Uterus (tissue), 4 donors: Measurements from ENCODE around the gene HBM. TPM values are rescaled to one million over a fixed set of nuclear protein-coding genes. Genes with fewer than 3 reads are reported as not detected.
"Not testable (repeated sequence)": the region's sequence is repeated elsewhere in the genome, so short reads cannot be mapped to it uniquely, and the experiment has no call there.

Source experiments
- DNase-seq, 2 donors: peaks; one replicate each; pipeline ENCODE4 v3.0.0-alpha.2; 2019 to 2020
- H3K27ac ChIP-seq, 2 donors: fragments of 200-600 bp; sonication (generic); 1 replicate in 1 of 2; 2 replicates in 1 of 2; pipeline ENCODE4 v1.5.1; 2016 to 2018
- H3K27me3 ChIP-seq, 2 donors: fragments of 200-600 bp; sonication (generic); one replicate each; pipeline ENCODE4 v1.5.1; 2018 to 2019; ENCODE audit warnings: control low read depth in 1 of 2
- H3K36me3 ChIP-seq, 2 donors: fragments of 200-600 bp; sonication (generic); one replicate each; pipeline ENCODE4 v1.5.1; 2019; ENCODE audit warnings: control low read depth in 1 of 2
- H3K4me1 ChIP-seq, 2 donors: fragments of 200-600 bp; sonication (generic); one replicate each; pipeline ENCODE4 v1.5.1; 2018 to 2019; ENCODE audit warnings: control low read depth in 1 of 2
- H3K4me3 ChIP-seq, 2 donors: fragments of 200-600 bp; sonication (generic); 1 replicate in 1 of 2; 2 replicates in 1 of 2; pipeline ENCODE4 v1.5.1; 2018 to 2019; ENCODE audit warnings: mild to moderate bottlenecking in 1 of 2
- H3K9me3 ChIP-seq, 2 donors: fragments of 200-600 bp; sonication (generic); one replicate each; pipeline ENCODE4 v1.5.1; 2019; ENCODE audit warnings: control low read depth in 1 of 2
- POLR2A ChIP-seq, 2 donors: fragments of 450-650 bp; IDR thresholded peaks; one replicate each; pipeline ENCODE4 v1.6.1; 2016; ENCODE audit warnings: antibody characterized with exemption in 2 of 2, mild to moderate bottlenecking in 1 of 2, moderate library complexity in 1 of 2
- intact Hi-C: fragments of 100-400 bp; cut with DNase I; formaldehyde crosslinking; loops from one replicate; pipeline ENCODE4 v1.15.1; 2023; ENCODE audit warnings: low total_unique reads
- total RNA-seq, 4 donors: library from RNA; depleted of rRNA in 3 of 4; stranded (reverse); fragments of >200 nt in 3 of 4; gene quantifications; one replicate each; pipeline versions ENCODE4 v1.1.0 to v1.2.4, GENCODE V29; 2014 to 2023
- TF ChIP-seq, protein P1 (sequence below), 4 experiments: fragments of 200-600 bp in 2 of 4; fragments of 450-650 bp in 2 of 4; sonication (generic) in 2 of 4; IDR thresholded peaks; one replicate each; pipeline ENCODE4 v1.5.1; 2016 to 2019; ENCODE audit warnings: antibody characterized with exemption in 4 of 4, mild to moderate bottlenecking in 2 of 4, moderate library complexity in 1 of 4
- donor health status: DM: yes; HTN: yes; CAD: no.

HBM gene
- total RNA-seq, 4 donors from 2014 or later: 1.4 TPM; not detected in 3

GRCh38 chr16:154217-155030 is 11.4 kb upstream of the HBM start:
- Histone ChIP-seq H3K4me1 (peaks cover 0 to 6% of the 10 kb centered on the region in 2 donors), H3K4me3 (peak overlapping the region; percentile 15 to 32), H3K27me3 (peaks cover 5 to 20% of the 10 kb centered on the region in 2 donors), H3K36me3 (no peaks in the 10 kb centered on the region), H3K27ac (peak overlapping the region in 1 of 2 donors; percentile 50), H3K9me3 (no peaks in the 10 kb centered on the region)
- DNase-seq: no peak
- intact Hi-C loops: no loop called here
- no peak for TF ChIP-seq POLR2A (IDR thresholded peaks at IDR 0.05)
- TF ChIP-seq, protein P1, sequence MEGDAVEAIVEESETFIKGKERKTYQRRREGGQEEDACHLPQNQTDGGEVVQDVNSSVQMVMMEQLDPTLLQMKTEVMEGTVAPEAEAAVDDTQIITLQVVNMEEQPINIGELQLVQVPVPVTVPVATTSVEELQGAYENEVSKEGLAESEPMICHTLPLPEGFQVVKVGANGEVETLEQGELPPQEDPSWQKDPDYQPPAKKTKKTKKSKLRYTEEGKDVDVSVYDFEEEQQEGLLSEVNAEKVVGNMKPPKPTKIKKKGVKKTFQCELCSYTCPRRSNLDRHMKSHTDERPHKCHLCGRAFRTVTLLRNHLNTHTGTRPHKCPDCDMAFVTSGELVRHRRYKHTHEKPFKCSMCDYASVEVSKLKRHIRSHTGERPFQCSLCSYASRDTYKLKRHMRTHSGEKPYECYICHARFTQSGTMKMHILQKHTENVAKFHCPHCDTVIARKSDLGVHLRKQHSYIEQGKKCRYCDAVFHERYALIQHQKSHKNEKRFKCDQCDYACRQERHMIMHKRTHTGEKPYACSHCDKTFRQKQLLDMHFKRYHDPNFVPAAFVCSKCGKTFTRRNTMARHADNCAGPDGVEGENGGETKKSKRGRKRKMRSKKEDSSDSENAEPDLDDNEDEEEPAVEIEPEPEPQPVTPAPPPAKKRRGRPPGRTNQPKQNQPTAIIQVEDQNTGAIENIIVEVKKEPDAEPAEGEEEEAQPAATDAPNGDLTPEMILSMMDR (IDR thresholded peaks at IDR 0.05): no peak

DNA sequence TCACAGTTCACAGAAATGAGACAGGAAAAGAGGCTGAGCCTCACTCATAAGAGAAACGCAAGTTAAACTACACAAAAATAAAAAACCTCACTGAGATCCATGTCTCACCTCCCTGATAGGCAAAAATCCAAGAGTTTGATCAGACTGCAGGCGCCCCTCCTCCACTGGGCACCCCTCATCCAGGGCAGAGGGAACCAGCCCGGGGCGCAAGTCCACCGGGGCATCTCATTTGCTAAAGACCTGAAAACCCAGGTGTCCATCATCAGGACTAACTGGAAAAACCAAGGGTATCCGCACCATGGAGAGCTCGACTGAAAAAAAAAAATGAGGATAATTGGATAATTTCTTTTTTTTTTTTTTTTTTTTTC is 10.8 kb upstream of the HBM start:
- intact Hi-C loops: no loop called here
- H3K9me3 ChIP-seq: no peaks in the 10 kb centered on the region
- H3K27me3 ChIP-seq: peaks cover 5 to 20% of the 10 kb centered on the region in 2 donors
- TF ChIP-seq, protein P1 (IDR thresholded peaks at IDR 0.05): no peak
- TF ChIP-seq POLR2A (IDR thresholded peaks at IDR 0.05): no peak
- H3K36me3 ChIP-seq: no peaks in the 10 kb centered on the region
- no peak overlapping the region for H3K4me3 ChIP-seq
- no peak overlapping the region for H3K27ac ChIP-seq
- peaks cover 0 to 6% of the 10 kb centered on the region in 2 donors for H3K4me1 ChIP-seq
- no peak for DNase-seq

DNA sequence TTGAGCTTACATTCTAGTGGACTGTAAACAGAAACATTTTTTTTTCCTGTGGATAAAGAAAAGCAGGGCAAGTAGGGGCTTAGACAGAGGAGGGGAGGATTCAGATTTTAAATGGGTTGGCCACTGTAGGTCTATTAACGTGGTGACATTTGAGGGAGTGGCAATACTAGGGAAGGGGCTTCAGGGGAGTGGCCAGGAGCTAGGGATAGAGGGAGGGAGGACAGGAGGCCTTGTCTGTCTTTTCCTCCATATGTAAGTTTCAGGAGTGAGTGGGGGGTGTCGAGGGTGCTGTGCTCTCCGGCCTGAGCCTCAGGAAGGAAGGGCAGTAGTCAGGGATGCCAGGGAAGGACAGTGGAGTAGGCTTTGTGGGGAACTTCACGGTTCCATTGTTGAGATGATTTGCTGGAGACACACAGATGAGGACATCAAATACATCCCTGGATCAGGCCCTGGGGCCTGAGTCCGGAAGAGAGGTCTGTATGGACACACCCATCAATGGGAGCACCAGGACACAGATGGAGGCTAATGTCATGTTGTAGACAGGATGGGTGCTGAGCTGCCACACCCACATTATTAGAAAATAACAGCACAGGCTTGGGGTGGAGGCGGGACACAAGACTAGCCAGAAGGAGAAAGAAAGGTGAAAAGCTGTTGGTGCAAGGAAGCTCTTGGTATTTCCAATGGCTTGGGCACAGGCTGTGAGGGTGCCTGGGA is 6.5 kb upstream of the HBM start:
- H3K27me3 ChIP-seq: peaks cover 4 to 19% of the 10 kb centered on the region in 2 donors
- TF ChIP-seq, protein P1 (IDR thresholded peaks at IDR 0.05): no peak
- no peak for TF ChIP-seq POLR2A (IDR thresholded peaks at IDR 0.05)
- no peaks in the 10 kb centered on the region for H3K36me3 ChIP-seq
- H3K9me3 ChIP-seq: no peaks in the 10 kb centered on the region
- no peak overlapping the region for H3K27ac ChIP-seq
- no peak for DNase-seq
- no peak overlapping the region for H3K4me3 ChIP-seq
- intact Hi-C loops: no loop called here
- peaks cover 0 to 4% of the 10 kb centered on the region in 2 donors for H3K4me1 ChIP-seq

DNA sequence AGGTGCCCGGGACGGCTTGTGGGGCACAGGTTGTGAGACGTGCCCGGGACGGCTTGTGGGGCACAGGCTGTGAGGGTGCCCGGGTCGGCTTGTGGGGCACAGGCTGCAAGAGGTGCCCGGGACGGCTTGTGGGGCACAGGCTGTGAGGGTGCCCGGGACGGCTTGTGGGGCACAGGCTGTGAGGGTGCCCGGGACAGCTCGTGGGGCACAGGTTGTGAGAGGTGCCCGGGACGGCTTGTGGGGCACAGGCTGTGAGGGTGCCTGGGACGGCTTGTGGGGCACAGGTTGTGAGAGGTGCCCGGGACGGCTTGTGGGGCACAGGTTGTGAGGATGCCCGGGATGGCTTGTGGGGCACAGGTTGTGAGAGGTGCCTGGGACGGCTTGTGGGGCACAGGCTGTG is 5.5 kb upstream of the HBM start:
- H3K4me1 ChIP-seq, intact Hi-C loops, DNase-seq, H3K36me3 ChIP-seq, H3K9me3 ChIP-seq, H3K4me3 ChIP-seq, H3K27ac ChIP-seq: not testable (repeated sequence)
- H3K27me3 ChIP-seq: peaks cover 2 to 13% of the 10 kb centered on the region in 2 donors

GRCh38 chr16:160691-161190 is 5.0 kb upstream of the HBM start:
- intact Hi-C loops: no loop called here
- DNase-seq: no peak
- TF ChIP-seq, protein P1 (IDR thresholded peaks at IDR 0.05): no peak
- TF ChIP-seq POLR2A (IDR thresholded peaks at IDR 0.05): no peak
- no peaks in the 10 kb centered on the region for H3K9me3 ChIP-seq
- no peak overlapping the region for H3K27ac ChIP-seq
- H3K4me1 ChIP-seq: peaks cover 0 to 9% of the 10 kb centered on the region in 2 donors
- H3K27me3 ChIP-seq: peaks cover 7 to 16% of the 10 kb centered on the region in 2 donors
- H3K36me3 ChIP-seq: no peaks in the 10 kb centered on the region
- H3K4me3 ChIP-seq: no peak overlapping the region
